ENCODE results near the gene PTPRU. TPM values are rescaled to one million over a fixed set of nuclear protein-coding genes. Genes with fewer than 3 reads are reported as not detected.

Gene PTPRU
- total and polyA plus RNA-seq, 2 of the 8 experiments (the other 6 are each of a cell fraction or from before 2014, with no cell fraction given): 33.8 to 41.8 TPM

DNA sequence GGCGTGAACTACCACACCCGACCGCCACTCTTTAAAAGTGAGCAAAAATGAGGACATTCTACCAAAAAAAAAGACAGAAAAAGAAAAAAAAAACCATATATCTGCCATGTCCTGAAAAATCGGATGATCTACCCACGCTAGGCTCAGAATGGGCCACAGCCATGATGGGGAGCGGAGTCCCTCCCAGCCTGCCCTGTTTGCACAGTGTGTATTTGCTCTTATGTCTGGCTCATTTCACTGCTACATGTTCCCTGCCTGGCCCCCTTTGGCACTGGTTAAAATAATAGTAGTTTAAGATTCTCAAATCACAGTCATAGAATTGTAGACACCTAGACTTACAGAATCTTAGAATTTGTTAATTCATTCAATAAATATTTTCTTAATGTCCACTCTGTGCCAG is 121.9 kb downstream of the PTPRU start (continued):
- TF ChIP-seq, protein P1, sequence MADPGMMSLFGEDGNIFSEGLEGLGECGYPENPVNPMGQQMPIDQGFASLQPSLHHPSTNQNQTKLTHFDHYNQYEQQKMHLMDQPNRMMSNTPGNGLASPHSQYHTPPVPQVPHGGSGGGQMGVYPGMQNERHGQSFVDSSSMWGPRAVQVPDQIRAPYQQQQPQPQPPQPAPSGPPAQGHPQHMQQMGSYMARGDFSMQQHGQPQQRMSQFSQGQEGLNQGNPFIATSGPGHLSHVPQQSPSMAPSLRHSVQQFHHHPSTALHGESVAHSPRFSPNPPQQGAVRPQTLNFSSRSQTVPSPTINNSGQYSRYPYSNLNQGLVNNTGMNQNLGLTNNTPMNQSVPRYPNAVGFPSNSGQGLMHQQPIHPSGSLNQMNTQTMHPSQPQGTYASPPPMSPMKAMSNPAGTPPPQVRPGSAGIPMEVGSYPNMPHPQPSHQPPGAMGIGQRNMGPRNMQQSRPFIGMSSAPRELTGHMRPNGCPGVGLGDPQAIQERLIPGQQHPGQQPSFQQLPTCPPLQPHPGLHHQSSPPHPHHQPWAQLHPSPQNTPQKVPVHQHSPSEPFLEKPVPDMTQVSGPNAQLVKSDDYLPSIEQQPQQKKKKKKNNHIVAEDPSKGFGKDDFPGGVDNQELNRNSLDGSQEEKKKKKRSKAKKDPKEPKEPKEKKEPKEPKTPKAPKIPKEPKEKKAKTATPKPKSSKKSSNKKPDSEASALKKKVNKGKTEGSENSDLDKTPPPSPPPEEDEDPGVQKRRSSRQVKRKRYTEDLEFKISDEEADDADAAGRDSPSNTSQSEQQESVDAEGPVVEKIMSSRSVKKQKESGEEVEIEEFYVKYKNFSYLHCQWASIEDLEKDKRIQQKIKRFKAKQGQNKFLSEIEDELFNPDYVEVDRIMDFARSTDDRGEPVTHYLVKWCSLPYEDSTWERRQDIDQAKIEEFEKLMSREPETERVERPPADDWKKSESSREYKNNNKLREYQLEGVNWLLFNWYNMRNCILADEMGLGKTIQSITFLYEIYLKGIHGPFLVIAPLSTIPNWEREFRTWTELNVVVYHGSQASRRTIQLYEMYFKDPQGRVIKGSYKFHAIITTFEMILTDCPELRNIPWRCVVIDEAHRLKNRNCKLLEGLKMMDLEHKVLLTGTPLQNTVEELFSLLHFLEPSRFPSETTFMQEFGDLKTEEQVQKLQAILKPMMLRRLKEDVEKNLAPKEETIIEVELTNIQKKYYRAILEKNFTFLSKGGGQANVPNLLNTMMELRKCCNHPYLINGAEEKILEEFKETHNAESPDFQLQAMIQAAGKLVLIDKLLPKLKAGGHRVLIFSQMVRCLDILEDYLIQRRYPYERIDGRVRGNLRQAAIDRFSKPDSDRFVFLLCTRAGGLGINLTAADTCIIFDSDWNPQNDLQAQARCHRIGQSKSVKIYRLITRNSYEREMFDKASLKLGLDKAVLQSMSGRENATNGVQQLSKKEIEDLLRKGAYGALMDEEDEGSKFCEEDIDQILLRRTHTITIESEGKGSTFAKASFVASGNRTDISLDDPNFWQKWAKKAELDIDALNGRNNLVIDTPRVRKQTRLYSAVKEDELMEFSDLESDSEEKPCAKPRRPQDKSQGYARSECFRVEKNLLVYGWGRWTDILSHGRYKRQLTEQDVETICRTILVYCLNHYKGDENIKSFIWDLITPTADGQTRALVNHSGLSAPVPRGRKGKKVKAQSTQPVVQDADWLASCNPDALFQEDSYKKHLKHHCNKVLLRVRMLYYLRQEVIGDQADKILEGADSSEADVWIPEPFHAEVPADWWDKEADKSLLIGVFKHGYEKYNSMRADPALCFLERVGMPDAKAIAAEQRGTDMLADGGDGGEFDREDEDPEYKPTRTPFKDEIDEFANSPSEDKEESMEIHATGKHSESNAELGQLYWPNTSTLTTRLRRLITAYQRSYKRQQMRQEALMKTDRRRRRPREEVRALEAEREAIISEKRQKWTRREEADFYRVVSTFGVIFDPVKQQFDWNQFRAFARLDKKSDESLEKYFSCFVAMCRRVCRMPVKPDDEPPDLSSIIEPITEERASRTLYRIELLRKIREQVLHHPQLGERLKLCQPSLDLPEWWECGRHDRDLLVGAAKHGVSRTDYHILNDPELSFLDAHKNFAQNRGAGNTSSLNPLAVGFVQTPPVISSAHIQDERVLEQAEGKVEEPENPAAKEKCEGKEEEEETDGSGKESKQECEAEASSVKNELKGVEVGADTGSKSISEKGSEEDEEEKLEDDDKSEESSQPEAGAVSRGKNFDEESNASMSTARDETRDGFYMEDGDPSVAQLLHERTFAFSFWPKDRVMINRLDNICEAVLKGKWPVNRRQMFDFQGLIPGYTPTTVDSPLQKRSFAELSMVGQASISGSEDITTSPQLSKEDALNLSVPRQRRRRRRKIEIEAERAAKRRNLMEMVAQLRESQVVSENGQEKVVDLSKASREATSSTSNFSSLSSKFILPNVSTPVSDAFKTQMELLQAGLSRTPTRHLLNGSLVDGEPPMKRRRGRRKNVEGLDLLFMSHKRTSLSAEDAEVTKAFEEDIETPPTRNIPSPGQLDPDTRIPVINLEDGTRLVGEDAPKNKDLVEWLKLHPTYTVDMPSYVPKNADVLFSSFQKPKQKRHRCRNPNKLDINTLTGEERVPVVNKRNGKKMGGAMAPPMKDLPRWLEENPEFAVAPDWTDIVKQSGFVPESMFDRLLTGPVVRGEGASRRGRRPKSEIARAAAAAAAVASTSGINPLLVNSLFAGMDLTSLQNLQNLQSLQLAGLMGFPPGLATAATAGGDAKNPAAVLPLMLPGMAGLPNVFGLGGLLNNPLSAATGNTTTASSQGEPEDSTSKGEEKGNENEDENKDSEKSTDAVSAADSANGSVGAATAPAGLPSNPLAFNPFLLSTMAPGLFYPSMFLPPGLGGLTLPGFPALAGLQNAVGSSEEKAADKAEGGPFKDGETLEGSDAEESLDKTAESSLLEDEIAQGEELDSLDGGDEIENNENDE (IDR thresholded peaks at IDR 0.05; ENCODE audit: insufficient replicate concordance, low read length): no peak
- TF ChIP-seq POLR2A (IDR thresholded peaks at IDR 0.05; ENCODE audit: control extremely low read depth in 1 of 2, low read depth in 2 of 2, low read length in 2 of 2) (no peak), KDM1A (IDR thresholded peaks at IDR 0.05; ENCODE audit: borderline replicate concordance, low read length) (no peak), BCL11A (IDR thresholded peaks at IDR 0.05; ENCODE audit: low read depth in 2 of 2, low read length in 2 of 2) (no peak), SIX5 (IDR thresholded peaks at IDR 0.05; ENCODE audit: low read depth, low read length) (no peak), CBX8 (IDR thresholded peaks at IDR 0.05; ENCODE audit: borderline replicate concordance, low read depth, low read length) (no peak), RBBP5 (IDR thresholded peaks at IDR 0.05; ENCODE audit: borderline replicate concordance, low read depth, low read length) (no peak)
- TF ChIP-seq, protein P2, sequence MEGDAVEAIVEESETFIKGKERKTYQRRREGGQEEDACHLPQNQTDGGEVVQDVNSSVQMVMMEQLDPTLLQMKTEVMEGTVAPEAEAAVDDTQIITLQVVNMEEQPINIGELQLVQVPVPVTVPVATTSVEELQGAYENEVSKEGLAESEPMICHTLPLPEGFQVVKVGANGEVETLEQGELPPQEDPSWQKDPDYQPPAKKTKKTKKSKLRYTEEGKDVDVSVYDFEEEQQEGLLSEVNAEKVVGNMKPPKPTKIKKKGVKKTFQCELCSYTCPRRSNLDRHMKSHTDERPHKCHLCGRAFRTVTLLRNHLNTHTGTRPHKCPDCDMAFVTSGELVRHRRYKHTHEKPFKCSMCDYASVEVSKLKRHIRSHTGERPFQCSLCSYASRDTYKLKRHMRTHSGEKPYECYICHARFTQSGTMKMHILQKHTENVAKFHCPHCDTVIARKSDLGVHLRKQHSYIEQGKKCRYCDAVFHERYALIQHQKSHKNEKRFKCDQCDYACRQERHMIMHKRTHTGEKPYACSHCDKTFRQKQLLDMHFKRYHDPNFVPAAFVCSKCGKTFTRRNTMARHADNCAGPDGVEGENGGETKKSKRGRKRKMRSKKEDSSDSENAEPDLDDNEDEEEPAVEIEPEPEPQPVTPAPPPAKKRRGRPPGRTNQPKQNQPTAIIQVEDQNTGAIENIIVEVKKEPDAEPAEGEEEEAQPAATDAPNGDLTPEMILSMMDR (IDR thresholded peaks at IDR 0.05; ENCODE audit: control extremely low read depth in 1 of 3, insufficient read depth in 1 of 3, low read depth in 1 of 3, low read length in 3 of 3): no peak

All from H1 (cell line).